GM23338 (cell line): ENCODE results near the gene DNAJC7. TPM values are rescaled to one million over a fixed set of nuclear protein-coding genes. Genes with fewer than 3 reads are reported as not detected.
A peak's percentile ranks its signal among the peaks of the same experiment; 100 is the strongest.

ENCODE experiments used
- ATAC-seq: fragments of 200-7000 bp; cut with Tn5 transposase; 3 replicates; pipeline ENCODE4 v1.9.1; 2020
- DNase-seq: peaks from one replicate; pipeline ENCODE4 v3.0.0-alpha.2; 2015; ENCODE audit warnings: low spot score
- H2AFZ ChIP-seq: fragments of 200-600 bp; sonication (generic); 2 replicates; pipeline ENCODE4 v1.8.0; 2016; ENCODE audit warnings: antibody characterized with exemption, mild to moderate bottlenecking, moderate library complexity
- H3F3A ChIP-seq: fragments of 200-600 bp; sonication (generic); replicated peaks from 2 replicates; pipeline ENCODE4 v1.8.0; 2017; ENCODE audit warnings: antibody characterized with exemption, mixed run types, low read depth
- H3K27ac ChIP-seq: fragments of 200-600 bp; sonication (generic); 2 replicates; pipeline ENCODE4 v1.6.1; 2016; ENCODE audit warnings: low read depth
- H3K27me3 ChIP-seq: fragments of 200-600 bp; sonication (generic); 2 replicates; pipeline ENCODE4 v1.8.0; 2016; ENCODE audit warnings: mild to moderate bottlenecking, mixed run types, moderate library complexity; ENCODE audit not compliant: insufficient read depth
- H3K36me3 ChIP-seq: fragments of 200-600 bp; sonication (generic); 2 replicates; pipeline ENCODE4 v1.8.0; 2016; ENCODE audit warnings: mild to moderate bottlenecking; ENCODE audit not compliant: insufficient read depth
- H3K4me1 ChIP-seq: fragments of 200-600 bp; sonication (generic); 2 replicates; pipeline ENCODE4 v1.8.0; 2016; ENCODE audit warnings: mild to moderate bottlenecking, moderate library complexity; ENCODE audit not compliant: insufficient read depth
- H3K4me2 ChIP-seq: fragments of 200-600 bp; sonication (generic); 2 replicates; pipeline ENCODE4 v1.7.1; 2017; ENCODE audit warnings: mixed run types
- H3K4me3 ChIP-seq: fragments of 200-600 bp; sonication (generic); 2 replicates; pipeline ENCODE4 v1.6.1; 2016; ENCODE audit warnings: mixed run types
- H3K79me2 ChIP-seq: fragments of 200-600 bp; sonication (generic); replicated peaks from 2 replicates; pipeline ENCODE4 v1.8.0; 2017; ENCODE audit warnings: mild to moderate bottlenecking; ENCODE audit not compliant: insufficient read depth
- H3K9me2 ChIP-seq: fragments of 200-600 bp; sonication (generic); 2 replicates; pipeline ENCODE4 v1.8.0; 2017; ENCODE audit not compliant: insufficient read depth
- H4K20me1 ChIP-seq: fragments of 200-600 bp; sonication (generic); replicated peaks from 2 replicates; pipeline ENCODE4 v1.8.0; 2017; ENCODE audit warnings: mild to moderate bottlenecking; ENCODE audit not compliant: insufficient read depth
- H3K27ac Mint-ChIP-seq: 2 replicates; pipeline ENCODE4 v1.8.0; 2020; ENCODE audit warnings: inconsistent platforms, mild to moderate bottlenecking, moderate library complexity, mixed read lengths
- H3K27me3 Mint-ChIP-seq: 3 replicates; pipeline ENCODE4 v1.8.0; 2022; ENCODE audit warnings: low read depth, mild to moderate bottlenecking, moderate library complexity, mixed read lengths, inconsistent platforms; ENCODE audit not compliant: insufficient read depth, poor library complexity
- H3K36me3 Mint-ChIP-seq: 3 replicates; pipeline ENCODE4 v1.8.0; 2021; ENCODE audit warnings: low read depth, mild to moderate bottlenecking, inconsistent platforms, moderate library complexity, mixed read lengths
- H3K4me1 Mint-ChIP-seq: 3 replicates; pipeline ENCODE4 v1.8.0; 2020; ENCODE audit warnings: mild to moderate bottlenecking, inconsistent platforms, mixed read lengths
- H3K4me3 Mint-ChIP-seq: 3 replicates; pipeline ENCODE4 v1.8.0; 2021; ENCODE audit warnings: moderate library complexity, mild to moderate bottlenecking, inconsistent platforms, mixed read lengths
- H3K9me3 Mint-ChIP-seq: 3 replicates; pipeline ENCODE4 v1.8.0; 2020; ENCODE audit warnings: moderate library complexity, mild to moderate bottlenecking, inconsistent platforms, mixed read lengths
- CTCF ChIP-seq, 2 experiments: fragments of 200-600 bp in 1 of 2; sonication (generic) in 1 of 2; conservative IDR thresholded peaks; 2 replicates each; pipeline versions ENCODE4 v1.5.1 to v1.6.1; 2016 to 2017; ENCODE audit warnings: antibody characterized with exemption in 2 of 2, low read depth in 2 of 2, mild to moderate bottlenecking in 2 of 2, moderate library complexity in 1 of 2
- EZH2 ChIP-seq: fragments of 200-600 bp; sonication (generic); IDR thresholded peaks from one replicate; pipeline ENCODE4 v1.8.0; 2017; ENCODE audit warnings: antibody characterized with exemption, mild to moderate bottlenecking, low read depth; ENCODE audit not compliant: unreplicated experiment
- EZH2phosphoT487 ChIP-seq: fragments of 200-600 bp; sonication (generic); IDR thresholded peaks from one replicate; pipeline ENCODE4 v1.8.1; 2018; ENCODE audit warnings: antibody characterized with exemption; ENCODE audit not compliant: unreplicated experiment
- JUNB ChIP-seq: IDR thresholded peaks from one replicate; pipeline ENCODE4 v1.6.1; 2016; ENCODE audit warnings: antibody characterized with exemption; ENCODE audit not compliant: unreplicated experiment
- POLR2AphosphoS5 ChIP-seq: IDR thresholded peaks from 2 replicates; pipeline ENCODE4 v1.6.1; 2016; ENCODE audit warnings: antibody characterized with exemption, low read depth
- REST ChIP-seq: IDR thresholded peaks from one replicate; pipeline ENCODE4 v1.6.1; 2018; ENCODE audit warnings: antibody characterized with exemption; ENCODE audit not compliant: unreplicated experiment
- STAT1 ChIP-seq: IDR thresholded peaks from one replicate; pipeline ENCODE4 v1.6.1; 2016; ENCODE audit warnings: antibody characterized with exemption; ENCODE audit not compliant: unreplicated experiment
- ZNF462 ChIP-seq: fragments of 250-450 bp; sonication (Bioruptor Pico); IDR thresholded peaks from 2 replicates; pipeline ENCODE4 v1.5.0; 2020; ENCODE audit warnings: mild to moderate bottlenecking, moderate library complexity
- polyA plus RNA-seq: library from polyadenylated mRNA; unstranded; fragments of >200 nt; fragmentation: Nextera tagmentation; extraction: Ambion mirVana; gene quantifications from 2 replicates; pipeline ENCODE4 v1.2.1, GENCODE V29; 2016
- total RNA-seq: library from RNA; depleted of rRNA; stranded (reverse); fragments of >200 nt; shearing (Covaris generic); gene quantifications from 2 replicates; pipeline ENCODE4 v1.2.3, GENCODE V29; 2014

Gene DNAJC7
- total and polyA plus RNA-seq, 2 experiments from 2014 or later: 139 to 141 TPM

GRCh38 chr17:42056635-42057034, 39.4 kb upstream of the DNAJC7 start (continued):
- no peak for TF ChIP-seq REST

- peaks cover 28% of the 10 kb centered on the region for H3K27me3 Mint-ChIP-seq
- TF ChIP-seq EZH2 (no peak), EZH2phosphoT487 (no peak), STAT1 (no peak), JUNB (no peak), REST (no peak), CTCF (conservative IDR thresholded peaks at IDR 0.05; ENCODE audit: low read depth in 2 of 2) (no peak), POLR2AphosphoS5 (no peak), ZNF462 (CRISPR knock-in tag) (no peak)
- H3K4me3 Mint-ChIP-seq: peak overlapping the region; percentile 31; the same call in 2 of the 3 replicates
- Histone ChIP-seq H3K4me2 (0 out of 2 replicates have a peak overlapping the region, but pooled peaks have one; percentile 51), H4K20me1 (no peaks in the 10 kb centered on the region), H3K9me2 (no peaks in the 10 kb centered on the region), H3K4me3 (no peak overlapping the region), H2AFZ (no peak overlapping the region), H3K27ac (no peak overlapping the region), H3K36me3 (no peaks in the 10 kb centered on the region), H3F3A (0 out of 2 replicates have a peak, but pooled peaks cover 3% of the 10 kb centered on the region), H3K27me3 (no peaks in the 10 kb centered on the region), H3K4me1 (peaks cover 30% of the 10 kb centered on the region), H3K79me2 (no peaks in the 10 kb centered on the region)
- H3K9me3 Mint-ChIP-seq: no peaks in the 10 kb centered on the region
- H3K36me3 Mint-ChIP-seq: no peaks in the 10 kb centered on the region; the same call in 2 of the 3 replicates
- DNase-seq (no peak), ATAC-seq (no peak)
- peaks cover 52% of the 10 kb centered on the region for H3K4me1 Mint-ChIP-seq
- no peak overlapping the region; the same call in 1 of the 2 replicates for H3K27ac Mint-ChIP-seq
Measured at GRCh38 chr17:42055496-42055895, 38.3 kb upstream of the DNAJC7 start.
